ENCODE data around the gene TOM1. TPM values are rescaled to one million over a fixed set of nuclear protein-coding genes. Genes with fewer than 3 reads are reported as not detected.

The TOM1 gene
- total and polyA plus RNA-seq, 2 of the 13 experiments (the other 11 are each of a cell fraction or from before 2014, with no cell fraction given): 30.8 to 87.3 TPM

DNA sequence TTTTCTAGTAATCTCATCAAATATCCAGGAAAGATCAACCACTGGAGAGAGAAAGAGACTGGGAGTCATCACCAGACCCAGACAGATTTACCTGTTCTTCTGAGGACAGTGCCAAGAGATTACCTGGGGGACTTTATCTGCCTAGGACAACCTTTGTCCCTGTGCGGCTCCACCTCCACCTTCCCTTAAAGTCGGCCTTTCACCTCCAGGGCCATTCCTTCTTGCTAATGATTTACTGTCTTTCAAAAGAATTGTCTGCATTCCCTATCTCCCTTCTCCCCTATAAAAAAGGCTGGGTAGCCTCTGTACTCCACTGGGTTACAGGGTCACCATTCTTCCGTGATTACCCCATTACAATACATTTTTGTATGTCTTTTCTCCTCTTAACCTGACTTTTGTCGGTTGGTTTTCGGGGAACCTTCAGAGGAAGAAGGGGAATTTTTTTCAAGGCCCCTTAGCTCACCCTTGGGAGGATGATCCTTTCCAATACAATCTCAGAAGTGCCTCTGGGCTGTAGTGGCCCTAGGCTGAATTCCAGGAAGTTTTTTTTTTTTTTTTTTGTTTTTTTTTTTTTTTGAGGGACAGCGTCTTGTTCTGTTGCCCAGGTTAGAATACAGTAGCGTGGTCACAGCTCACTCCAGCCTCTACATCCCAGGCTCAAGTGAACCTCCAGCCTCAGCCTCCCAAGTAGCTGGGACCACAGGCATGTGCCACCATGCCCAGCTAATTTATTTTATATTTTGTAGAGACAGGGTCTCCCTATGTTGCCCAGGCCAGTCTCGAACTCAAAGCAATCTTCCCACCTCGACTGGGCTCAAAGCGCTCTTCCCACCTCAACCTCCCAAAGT, 79.7 kb downstream of the TOM1 start (continued):
- TF ChIP-seq ARID5B (CRISPR knock-in tag; IDR thresholded peaks at IDR 0.05) (peak; percentile 52), RXRB (CRISPR knock-in tag; IDR thresholded peaks at IDR 0.05; ENCODE audit: borderline replicate concordance) (peak; percentile 50; the same call in 1 of the 2 replicates), SAP130 (CRISPR knock-in tag; IDR thresholded peaks at IDR 0.05; ENCODE audit: low read depth) (peak; percentile 32; the same call in 1 of the 2 replicates), ZBTB34 (CRISPR knock-in tag; IDR thresholded peaks at IDR 0.05) (0 out of 2 replicates have a peak, but pooled peaks have one; percentile 17), ISL2 (CRISPR knock-in tag; IDR thresholded peaks at IDR 0.05) (0 out of 2 replicates have a peak, but pooled peaks have one; percentile 5), ZBTB2 (CRISPR knock-in tag; IDR thresholded peaks at IDR 0.05; ENCODE audit: low read depth) (no peak), HNF4G (IDR thresholded peaks at IDR 0.05; ENCODE audit: borderline replicate concordance, low read depth, low read length) (peak; percentile 88), HNF4G (CRISPR knock-in tag; IDR thresholded peaks at IDR 0.05; ENCODE audit: borderline replicate concordance, low read depth) (no peak), CREM (IDR thresholded peaks at IDR 0.05) (peak; percentile 67; the same call in 1 of the 2 replicates), CREM (CRISPR knock-in tag; IDR thresholded peaks at IDR 0.05) (no peak), PAXIP1 (CRISPR knock-in tag; conservative IDR thresholded peaks at IDR 0.05) (peak; percentile 70), CEBPG (CRISPR knock-in tag; IDR thresholded peaks at IDR 0.05) (peak; percentile 55; the same call in 1 of the 2 replicates), GATAD2A (CRISPR knock-in tag; IDR thresholded peaks at IDR 0.05) (peak; percentile 69), BCL6 (CRISPR knock-in tag; IDR thresholded peaks at IDR 0.05) (peak; percentile 78), CENPX (CRISPR knock-in tag; IDR thresholded peaks at IDR 0.05) (no peak), PHF21A (CRISPR knock-in tag; IDR thresholded peaks at IDR 0.05) (peak; percentile 62; the same call in 1 of the 2 replicates), SP5 (CRISPR knock-in tag; IDR thresholded peaks at IDR 0.05; ENCODE audit: borderline replicate concordance, low read depth) (peak; percentile 85), HDAC1 (CRISPR knock-in tag; IDR thresholded peaks at IDR 0.05) (no peak), KAT8 (CRISPR knock-in tag; IDR thresholded peaks at IDR 0.05) (peak; percentile 29; the same call in 1 of the 2 replicates)
